ENCODE data around the gene CEP68.
A peak's percentile ranks its signal among the peaks of the same experiment; 100 is the strongest.
"Not testable (repeated sequence)": the region's sequence is repeated elsewhere in the genome, so short reads cannot be mapped to it uniquely, and the experiment has no call there.

The CEP68 gene

GRCh38 chr2:65129286-65129825, 73.1 kb downstream of the CEP68 start:
- Histone ChIP-seq H3K79me2 (ENCODE audit: insufficient read depth, low read depth) (peaks cover 56% of the 10 kb centered on the region), H2AFZ (ENCODE audit: low read depth) (peak overlapping the region; percentile 60; the same call in 1 of the 2 replicates), H4K20me1 (ENCODE audit: insufficient read depth) (peaks cover 39% of the 10 kb centered on the region), H3K27me3 (ENCODE audit: insufficient read depth, low read depth) (no peaks in the 10 kb centered on the region), H3K27ac (peak overlapping the region; percentile 76), H3K4me1 (ENCODE audit: low read depth, poor library complexity, severe bottlenecking) (peaks cover 51% of the 10 kb centered on the region), H3K4me3 (IDR thresholded peaks at IDR 0.05; ENCODE audit: insufficient read depth, low read depth, low read length) (peak overlapping the region; percentile 79), H3K36me3 (ENCODE audit: insufficient read depth) (no peaks in the 10 kb centered on the region), H3K9ac (peak overlapping the region; percentile 90), H3K4me2 (peak overlapping the region; percentile 82)
- TF ChIP-seq CTCF (conservative IDR thresholded peaks at IDR 0.05; ENCODE audit: low read depth, low read length) = no peak

- H4K20me1 ChIP-seq (ENCODE audit: insufficient read depth) = peaks cover 33% of the 10 kb centered on the region
- no peaks in the 10 kb centered on the region for H3K36me3 ChIP-seq (ENCODE audit: insufficient read depth)
- H3K9ac ChIP-seq = peak within 1 kb of the TSS; percentile 90
- H3K79me2 ChIP-seq (ENCODE audit: insufficient read depth, low read depth) = peaks cover 49% of the 10 kb centered on the region
- H3K27ac ChIP-seq = peak within 1 kb of the TSS; percentile 76
- H2AFZ ChIP-seq (ENCODE audit: low read depth) = peak within 1 kb of the TSS; percentile 74
- TF ChIP-seq CTCF (conservative IDR thresholded peaks at IDR 0.05; ENCODE audit: low read depth, low read length) = peak; percentile 40; the same call in 1 of the 2 replicates
- peak within 1 kb of the TSS; percentile 79 for H3K4me3 ChIP-seq (IDR thresholded peaks at IDR 0.05; ENCODE audit: insufficient read depth, low read depth, low read length)
- H3K4me2 ChIP-seq = peak within 1 kb of the TSS; percentile 82
- no peaks in the 10 kb centered on the region for H3K27me3 ChIP-seq (ENCODE audit: insufficient read depth, low read depth)
- peaks cover 44% of the 10 kb centered on the region for H3K4me1 ChIP-seq (ENCODE audit: low read depth, poor library complexity, severe bottlenecking)
Observed at GRCh38 chr2:65129826-65130663, 73.8 kb downstream of the CEP68 start, which contains the start of gene RAB1A. TSS of gene RAB1A (minus strand) at chr2:65130106. CDS start at chr2:65129915, 191 bp downstream.

- H3K79me2 ChIP-seq (ENCODE audit: insufficient read depth, low read depth) = peaks cover 42% of the 10 kb centered on the region
- peaks cover 29% of the 10 kb centered on the region for H4K20me1 ChIP-seq (ENCODE audit: insufficient read depth)
- peak overlapping the region; percentile 55 for H3K27ac ChIP-seq
- peak overlapping the region; percentile 73 for H3K4me3 ChIP-seq (IDR thresholded peaks at IDR 0.05; ENCODE audit: insufficient read depth, low read depth, low read length)
- H3K27me3 ChIP-seq (ENCODE audit: insufficient read depth, low read depth) = no peaks in the 10 kb centered on the region
- 0 out of 2 replicates have a peak, but pooled peaks have one; percentile 3 for TF ChIP-seq CTCF (conservative IDR thresholded peaks at IDR 0.05; ENCODE audit: low read depth, low read length)
- H3K4me2 ChIP-seq = peak overlapping the region; percentile 72
- peak overlapping the region; percentile 74 for H2AFZ ChIP-seq (ENCODE audit: low read depth)
- H3K36me3 ChIP-seq (ENCODE audit: insufficient read depth) = no peaks in the 10 kb centered on the region
- H3K9ac ChIP-seq = peak overlapping the region; percentile 90
- H3K4me1 ChIP-seq (ENCODE audit: low read depth, poor library complexity, severe bottlenecking) = peaks cover 37% of the 10 kb centered on the region
Observed at GRCh38 chr2:65130664-65131175, 74.5 kb downstream of the CEP68 start.

- H3K79me2 ChIP-seq (ENCODE audit: insufficient read depth, low read depth) = peaks cover 20% of the 10 kb centered on the region
- not testable (repeated sequence) for H3K27ac ChIP-seq; H3K4me3 ChIP-seq (IDR thresholded peaks at IDR 0.05; ENCODE audit: insufficient read depth, low read depth, low read length); H2AFZ ChIP-seq (ENCODE audit: low read depth); H3K36me3 ChIP-seq (ENCODE audit: insufficient read depth); H3K27me3 ChIP-seq (ENCODE audit: insufficient read depth, low read depth); H3K9ac ChIP-seq; H4K20me1 ChIP-seq (ENCODE audit: insufficient read depth); H3K4me2 ChIP-seq
- H3K4me1 ChIP-seq (ENCODE audit: low read depth, poor library complexity, severe bottlenecking) = peaks cover 15% of the 10 kb centered on the region
Observed at GRCh38 chr2:65132930-65133329, 76.7 kb downstream of the CEP68 start.

Data from KMS-11 (cell line).